Measurements from ENCODE around the gene MARCHF6. TPM values are rescaled to one million over a fixed set of nuclear protein-coding genes. Genes with fewer than 3 reads are reported as not detected.
"Not testable (repeated sequence)": the region's sequence is repeated elsewhere in the genome, so short reads cannot be mapped to it uniquely, and the experiment has no call there.

MARCHF6 gene
- total RNA-seq, 2 donors from 2014 or later = 149 to 150 TPM

DNA sequence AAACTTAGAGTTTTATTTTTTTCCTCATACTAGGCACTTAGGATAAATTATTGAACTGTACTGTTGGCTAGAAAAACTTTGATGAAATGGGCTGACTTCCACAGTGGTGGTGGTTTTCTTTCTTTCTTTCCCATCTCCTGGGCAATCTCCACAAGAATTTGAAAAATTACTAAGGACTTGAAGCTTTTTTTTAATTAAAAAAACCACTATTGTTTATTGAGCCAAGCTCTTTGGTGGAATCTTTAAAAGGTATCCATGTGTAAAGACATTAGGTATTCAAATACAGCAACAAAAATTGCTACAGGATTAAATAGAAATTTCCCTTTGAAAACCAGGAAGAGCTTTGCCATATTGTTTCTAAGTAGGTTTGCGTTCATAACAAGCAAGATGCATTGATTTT, 14.1 kb downstream of the MARCHF6 start:
- Histone ChIP-seq H3K4me1 (ENCODE audit: control insufficient read depth, insufficient read depth, low read length) (no peaks in the 10 kb centered on the region), H3K27ac (ENCODE audit: low read depth, low read length) (no peak overlapping the region), H3K9me3 (ENCODE audit: control insufficient read depth, low read length) (no peaks in the 10 kb centered on the region), H3K9ac (ENCODE audit: extremely low read depth, low read length, poor library complexity, severe bottlenecking) (no peak overlapping the region), H3K4me3 (ENCODE audit: low read length) (no peak overlapping the region), H3K36me3 (ENCODE audit: control insufficient read depth, insufficient read depth, low read length) (peaks cover 8% of the 10 kb centered on the region), H3K27me3 (ENCODE audit: control insufficient read depth, insufficient read depth, low read length, poor library complexity, severe bottlenecking) (no peaks in the 10 kb centered on the region)
- 100% methylated on average over 1 of the region's 1 CpG for WGBS, 2 experiments (ENCODE audit: insufficient coverage in 1 of 2, insufficient read length in 1 of 2)
- no peak for DNase-seq
- Mint-ChIP-seq H3K9me3 (no peaks in the 10 kb centered on the region), H3K4me3 (no peak overlapping the region), H3K4me1 (peaks cover 14% of the 10 kb centered on the region), H3K27ac (no peak overlapping the region), H3K27me3 (ENCODE audit: insufficient read depth) (no peaks in the 10 kb centered on the region), H3K36me3 (ENCODE audit: low read depth) (no peaks in the 10 kb centered on the region)
- TF ChIP-seq, protein P1, sequence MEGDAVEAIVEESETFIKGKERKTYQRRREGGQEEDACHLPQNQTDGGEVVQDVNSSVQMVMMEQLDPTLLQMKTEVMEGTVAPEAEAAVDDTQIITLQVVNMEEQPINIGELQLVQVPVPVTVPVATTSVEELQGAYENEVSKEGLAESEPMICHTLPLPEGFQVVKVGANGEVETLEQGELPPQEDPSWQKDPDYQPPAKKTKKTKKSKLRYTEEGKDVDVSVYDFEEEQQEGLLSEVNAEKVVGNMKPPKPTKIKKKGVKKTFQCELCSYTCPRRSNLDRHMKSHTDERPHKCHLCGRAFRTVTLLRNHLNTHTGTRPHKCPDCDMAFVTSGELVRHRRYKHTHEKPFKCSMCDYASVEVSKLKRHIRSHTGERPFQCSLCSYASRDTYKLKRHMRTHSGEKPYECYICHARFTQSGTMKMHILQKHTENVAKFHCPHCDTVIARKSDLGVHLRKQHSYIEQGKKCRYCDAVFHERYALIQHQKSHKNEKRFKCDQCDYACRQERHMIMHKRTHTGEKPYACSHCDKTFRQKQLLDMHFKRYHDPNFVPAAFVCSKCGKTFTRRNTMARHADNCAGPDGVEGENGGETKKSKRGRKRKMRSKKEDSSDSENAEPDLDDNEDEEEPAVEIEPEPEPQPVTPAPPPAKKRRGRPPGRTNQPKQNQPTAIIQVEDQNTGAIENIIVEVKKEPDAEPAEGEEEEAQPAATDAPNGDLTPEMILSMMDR (conservative IDR thresholded peaks at IDR 0.05) = no peak

GRCh38 chr5:10370931-10371330, 17.4 kb downstream of the MARCHF6 start:
- Mint-ChIP-seq H3K27ac (no peak overlapping the region), H3K27me3 (ENCODE audit: insufficient read depth) (no peaks in the 10 kb centered on the region), H3K4me3 (no peak overlapping the region), H3K9me3 (peaks cover 10% of the 10 kb centered on the region), H3K36me3 (ENCODE audit: low read depth) (peaks cover 9% of the 10 kb centered on the region), H3K4me1 (peaks cover 24% of the 10 kb centered on the region)
- peaks cover 9% of the 10 kb centered on the region for H3K9me3 ChIP-seq (ENCODE audit: control insufficient read depth, low read length)
- no peaks in the 10 kb centered on the region for H3K4me1 ChIP-seq (ENCODE audit: control insufficient read depth, insufficient read depth, low read length)
- no peak overlapping the region for H3K4me3 ChIP-seq (ENCODE audit: low read length)
- H3K36me3 ChIP-seq (ENCODE audit: control insufficient read depth, insufficient read depth, low read length) = peaks cover 8% of the 10 kb centered on the region
- H3K27me3 ChIP-seq (ENCODE audit: control insufficient read depth, insufficient read depth, low read length, poor library complexity, severe bottlenecking) = no peaks in the 10 kb centered on the region
- no peak overlapping the region for H3K9ac ChIP-seq (ENCODE audit: extremely low read depth, low read length, poor library complexity, severe bottlenecking)
- TF ChIP-seq, protein P1 (conservative IDR thresholded peaks at IDR 0.05) = no peak
- 98 to 100% methylated on average over 1 to 2 of the region's 2 CpGs for WGBS, 2 experiments (ENCODE audit: insufficient coverage in 1 of 2, insufficient read length in 1 of 2)
- H3K27ac ChIP-seq (ENCODE audit: low read depth, low read length) = no peak overlapping the region
- no peak for DNase-seq

DNA sequence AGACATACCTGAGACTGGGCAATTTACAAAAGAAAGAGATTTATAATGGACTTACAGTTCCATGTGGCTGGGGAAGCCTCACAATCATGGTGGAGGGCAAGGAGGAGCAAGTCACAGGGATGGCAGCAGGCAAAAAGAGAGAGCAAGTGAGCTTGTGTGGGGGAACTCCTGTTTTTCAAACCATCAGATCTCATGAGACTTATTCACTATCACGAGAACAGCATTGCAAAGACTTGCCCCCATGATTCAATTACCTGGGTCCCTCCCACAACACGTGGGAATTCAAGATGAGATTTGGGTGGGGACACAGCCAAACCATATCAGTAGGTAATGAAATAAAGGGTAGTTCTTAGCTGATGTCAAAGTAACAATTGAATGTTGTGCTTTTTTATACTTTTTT, 17.9 kb downstream of the MARCHF6 start:
- H3K9me3 ChIP-seq (ENCODE audit: control insufficient read depth, low read length); DNase-seq; H3K27ac ChIP-seq (ENCODE audit: low read depth, low read length); H3K9ac ChIP-seq (ENCODE audit: extremely low read depth, low read length, poor library complexity, severe bottlenecking); H3K36me3 ChIP-seq (ENCODE audit: control insufficient read depth, insufficient read depth, low read length); H3K27me3 Mint-ChIP-seq (ENCODE audit: insufficient read depth); H3K4me1 ChIP-seq (ENCODE audit: control insufficient read depth, insufficient read depth, low read length); H3K4me3 Mint-ChIP-seq; H3K27me3 ChIP-seq (ENCODE audit: control insufficient read depth, insufficient read depth, low read length, poor library complexity, severe bottlenecking); H3K27ac Mint-ChIP-seq; H3K4me3 ChIP-seq (ENCODE audit: low read length): not testable (repeated sequence)
- 80 to 84% methylated on average over 1 to 2 of the region's 2 CpGs for WGBS, 2 experiments (ENCODE audit: insufficient coverage in 1 of 2, insufficient read length in 1 of 2)
- Mint-ChIP-seq H3K36me3 (ENCODE audit: low read depth) (peaks cover 13% of the 10 kb centered on the region), H3K9me3 (peaks cover 15% of the 10 kb centered on the region), H3K4me1 (peaks cover 29% of the 10 kb centered on the region)

All from endodermal cell (in vitro differentiated cells).